ENCODE results near the gene GABRG3.

DNA sequence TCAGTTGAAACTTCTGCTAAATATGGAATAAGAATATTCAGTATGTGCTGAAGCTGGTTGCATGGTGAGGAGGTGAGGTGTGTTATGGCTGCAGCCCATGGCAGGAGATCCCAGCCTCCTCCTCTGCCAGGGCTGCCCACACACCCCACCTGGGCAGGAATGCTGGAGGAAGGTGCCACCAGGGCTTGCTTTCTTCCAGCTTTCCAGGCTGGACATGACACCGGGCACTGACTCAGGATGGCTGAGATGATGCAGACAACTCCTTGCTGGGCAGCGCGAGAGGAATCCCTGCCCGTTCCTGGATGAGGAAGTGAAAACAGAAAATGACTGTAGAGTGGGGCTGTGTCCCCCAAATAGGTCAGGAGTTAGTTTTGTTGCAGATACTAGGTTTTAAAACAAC lies 14.1 kb downstream of the GABRG3 start:
- no peak for TF ChIP-seq POLR2A (IDR thresholded peaks at IDR 0.05; ENCODE audit: low read depth, low read length)
- TF ChIP-seq POLR2AphosphoS5 (IDR thresholded peaks at IDR 0.05; ENCODE audit: low read depth, low read length), result no peak
- TF ChIP-seq TAF1 (IDR thresholded peaks at IDR 0.05; ENCODE audit: low read depth, low read length), result no peak
- TF ChIP-seq SPI1 (IDR thresholded peaks at IDR 0.05; ENCODE audit: low read depth, low read length), result no peak
- no peak for TF ChIP-seq POU2F2 (IDR thresholded peaks at IDR 0.05; ENCODE audit: low read depth, low read length)
- TF ChIP-seq PAX5 (IDR thresholded peaks at IDR 0.05; ENCODE audit: insufficient read depth, low read length, severe bottlenecking), result no peak

Data from GM12891 (cell line).